Measurements from ENCODE around the gene RSPRY1. TPM values are rescaled to one million over a fixed set of nuclear protein-coding genes. Genes with fewer than 3 reads are reported as not detected.

Gene RSPRY1
- total RNA-seq, 1 donor: 64.8 TPM

DNA sequence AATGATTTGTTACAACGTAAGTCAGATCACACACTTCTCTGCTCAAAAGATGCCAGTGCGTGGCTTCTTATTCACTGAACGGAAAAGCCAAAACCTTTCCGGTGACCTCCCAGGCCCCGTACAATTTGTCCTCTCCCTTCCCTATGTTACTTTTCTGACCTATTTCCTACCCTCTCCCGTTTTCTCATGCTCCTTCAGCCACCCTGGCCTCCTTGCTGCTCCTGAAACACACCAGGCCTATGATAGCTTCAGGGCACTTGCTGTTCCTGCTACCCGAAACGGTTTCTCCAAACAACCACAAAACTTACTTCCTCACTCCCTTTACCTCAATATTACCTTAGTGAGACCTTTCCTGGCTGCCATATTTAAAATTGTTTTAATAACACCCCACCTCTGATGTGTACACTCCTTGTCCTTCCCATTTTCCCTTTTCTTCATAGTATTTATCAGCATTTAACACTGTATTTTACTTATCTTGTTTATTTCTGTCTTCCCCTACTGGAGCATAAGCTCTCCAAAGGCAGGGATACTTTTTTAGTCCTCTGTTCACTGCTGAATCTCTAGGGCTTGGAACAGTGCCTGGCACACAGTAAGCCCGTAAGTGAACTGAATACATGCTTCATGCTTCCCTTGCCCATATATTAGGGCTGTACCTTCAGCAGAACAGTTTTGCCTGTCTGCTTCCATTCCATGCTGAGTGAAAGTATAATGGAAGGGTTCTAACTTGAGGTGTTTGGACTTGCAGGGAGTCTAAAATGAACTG is 48.0 kb downstream of the RSPRY1 start:
- DNase-seq (ENCODE audit: low read depth): no peak
- no peak overlapping the region for H3K4me3 ChIP-seq (ENCODE audit: low read depth, low read length)
- TF ChIP-seq, protein P1, sequence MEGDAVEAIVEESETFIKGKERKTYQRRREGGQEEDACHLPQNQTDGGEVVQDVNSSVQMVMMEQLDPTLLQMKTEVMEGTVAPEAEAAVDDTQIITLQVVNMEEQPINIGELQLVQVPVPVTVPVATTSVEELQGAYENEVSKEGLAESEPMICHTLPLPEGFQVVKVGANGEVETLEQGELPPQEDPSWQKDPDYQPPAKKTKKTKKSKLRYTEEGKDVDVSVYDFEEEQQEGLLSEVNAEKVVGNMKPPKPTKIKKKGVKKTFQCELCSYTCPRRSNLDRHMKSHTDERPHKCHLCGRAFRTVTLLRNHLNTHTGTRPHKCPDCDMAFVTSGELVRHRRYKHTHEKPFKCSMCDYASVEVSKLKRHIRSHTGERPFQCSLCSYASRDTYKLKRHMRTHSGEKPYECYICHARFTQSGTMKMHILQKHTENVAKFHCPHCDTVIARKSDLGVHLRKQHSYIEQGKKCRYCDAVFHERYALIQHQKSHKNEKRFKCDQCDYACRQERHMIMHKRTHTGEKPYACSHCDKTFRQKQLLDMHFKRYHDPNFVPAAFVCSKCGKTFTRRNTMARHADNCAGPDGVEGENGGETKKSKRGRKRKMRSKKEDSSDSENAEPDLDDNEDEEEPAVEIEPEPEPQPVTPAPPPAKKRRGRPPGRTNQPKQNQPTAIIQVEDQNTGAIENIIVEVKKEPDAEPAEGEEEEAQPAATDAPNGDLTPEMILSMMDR (IDR thresholded peaks at IDR 0.05; ENCODE audit: insufficient read depth, low read depth, low read length): no peak

DNA sequence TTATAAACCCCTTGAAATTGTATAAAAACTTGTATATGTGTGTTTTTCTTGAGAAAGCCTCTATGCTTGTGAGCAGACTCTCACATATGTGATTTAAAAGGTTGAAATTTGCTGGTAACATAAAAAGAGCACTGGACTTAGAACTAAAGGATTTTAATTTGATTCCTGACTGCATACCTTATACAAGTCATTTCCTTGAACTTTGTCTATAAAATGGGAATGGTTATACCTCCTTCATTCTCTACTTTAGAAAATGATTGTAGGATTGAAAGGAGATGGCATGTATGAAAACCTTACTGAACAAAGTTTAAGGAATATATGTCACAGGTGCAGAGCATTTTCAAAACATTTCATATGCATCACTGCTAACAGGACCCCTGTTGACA is 48.6 kb downstream of the RSPRY1 start:
- no peak for DNase-seq (ENCODE audit: low read depth)

DNA sequence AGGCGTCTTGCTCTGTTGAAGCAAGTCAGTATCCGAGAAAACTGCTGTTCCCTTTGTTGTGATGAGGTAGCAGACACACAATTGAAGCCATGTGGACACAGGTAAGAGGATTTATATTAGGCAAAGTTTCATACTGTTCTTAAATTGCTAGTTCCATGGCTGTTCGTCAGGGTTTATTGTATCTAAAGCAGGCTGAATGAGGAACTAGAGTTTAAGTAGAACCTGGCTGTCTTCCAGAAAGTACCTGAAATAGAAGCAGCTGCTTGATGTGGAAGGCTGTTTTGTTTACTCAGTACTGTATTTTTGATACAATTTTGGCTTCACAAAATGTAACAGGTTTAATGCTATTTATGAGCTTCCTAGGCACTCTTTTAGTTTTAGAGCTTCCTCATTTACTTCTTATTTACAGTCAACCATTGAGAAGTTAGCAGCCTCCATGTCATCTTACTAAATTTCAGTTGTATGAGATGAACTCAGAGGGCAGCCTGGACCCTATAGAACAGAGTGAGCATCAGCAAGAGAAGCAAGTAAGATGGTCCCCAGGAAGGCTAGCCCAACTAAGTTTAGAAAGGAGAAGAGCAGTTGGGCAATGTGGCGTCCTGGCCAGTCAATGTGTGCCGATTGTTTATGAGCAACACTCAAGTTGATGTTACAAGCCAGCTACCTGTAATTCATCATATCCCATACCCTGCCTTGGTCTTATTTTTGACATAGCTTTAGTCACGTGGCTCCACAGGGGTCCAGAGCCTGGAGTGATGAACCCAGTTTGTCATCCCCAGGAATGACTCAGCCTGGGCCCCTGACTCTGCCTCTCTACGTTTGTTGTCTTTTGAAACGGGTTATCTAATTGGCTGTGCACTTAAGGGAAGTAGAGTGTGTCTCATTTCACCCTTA is 49.2 kb downstream of the RSPRY1 start:
- peak; percentile 43 for DNase-seq (ENCODE audit: low read depth)
- TF ChIP-seq, protein P1 (IDR thresholded peaks at IDR 0.05; ENCODE audit: insufficient read depth, low read depth, low read length): no peak
- no peak overlapping the region for H3K4me3 ChIP-seq (ENCODE audit: low read depth, low read length)

More for the DNA sequence above, 48.6 kb downstream of the RSPRY1 start:
- H3K4me3 ChIP-seq (ENCODE audit: low read depth, low read length): no peak overlapping the region
- TF ChIP-seq, protein P1 (IDR thresholded peaks at IDR 0.05; ENCODE audit: insufficient read depth, low read depth, low read length): no peak

DNA sequence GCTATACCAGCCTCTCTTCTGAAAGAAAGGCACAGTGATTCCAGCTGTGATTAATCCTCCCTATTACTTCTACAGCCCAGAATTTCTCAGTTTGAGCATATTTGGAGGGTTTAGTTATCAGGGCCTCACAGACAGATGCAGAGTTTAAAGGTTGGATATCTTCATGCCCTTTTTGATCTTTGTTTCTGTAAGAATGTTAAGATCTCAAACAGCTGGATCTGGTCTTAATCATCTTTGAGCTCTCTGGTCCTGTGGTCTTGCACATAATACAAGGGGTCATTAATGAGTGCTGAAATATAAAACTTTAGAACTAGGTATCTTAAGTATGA is 49.9 kb downstream of the RSPRY1 start:
- no peak overlapping the region for H3K4me3 ChIP-seq (ENCODE audit: low read depth, low read length)
- DNase-seq (ENCODE audit: low read depth): no peak
- TF ChIP-seq, protein P1 (IDR thresholded peaks at IDR 0.05; ENCODE audit: insufficient read depth, low read depth, low read length): no peak

DNA sequence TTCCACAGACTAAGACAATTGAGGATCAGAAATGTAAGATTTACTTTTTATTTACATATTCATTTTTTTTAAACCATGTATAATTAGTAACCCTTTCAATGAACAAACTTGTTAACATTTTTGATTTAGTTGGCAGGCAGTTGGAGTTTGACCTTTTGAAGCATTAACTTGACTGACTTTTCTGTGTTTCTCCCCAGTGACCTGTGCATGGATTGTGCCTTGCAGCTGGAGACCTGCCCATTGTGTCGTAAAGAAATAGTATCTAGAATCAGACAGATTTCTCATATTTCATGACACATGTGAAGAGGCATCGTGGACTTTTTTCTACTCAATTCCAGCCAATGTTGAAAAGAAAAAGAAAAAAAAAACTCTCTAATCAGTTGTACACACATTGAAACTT is 52.6 kb downstream of the RSPRY1 start:
- H3K4me3 ChIP-seq (ENCODE audit: low read depth, low read length): no peak overlapping the region
- TF ChIP-seq, protein P1 (IDR thresholded peaks at IDR 0.05; ENCODE audit: insufficient read depth, low read depth, low read length): no peak
- no peak for DNase-seq (ENCODE audit: low read depth)

DNA sequence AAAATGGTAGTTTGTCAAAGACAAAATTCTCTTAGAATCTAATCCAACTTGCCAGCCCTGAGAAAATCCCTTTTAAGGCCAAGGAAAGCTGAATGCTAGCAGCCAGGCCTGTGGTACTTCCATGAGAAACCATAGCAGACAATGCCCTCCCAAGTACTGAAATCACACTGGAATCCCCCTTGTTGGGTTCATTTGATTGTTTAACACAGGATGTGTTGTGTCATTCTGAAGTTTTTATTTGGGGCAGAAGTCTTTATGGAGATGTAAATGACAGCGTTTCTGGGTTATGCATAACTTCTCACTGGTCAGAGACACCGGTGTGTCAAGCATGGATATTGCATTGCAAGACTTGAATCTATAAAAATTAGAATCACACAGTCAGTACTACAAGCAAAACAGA is 53.0 kb downstream of the RSPRY1 start:
- TF ChIP-seq, protein P1 (IDR thresholded peaks at IDR 0.05; ENCODE audit: insufficient read depth, low read depth, low read length): no peak
- no peak for DNase-seq (ENCODE audit: low read depth)
- no peak overlapping the region for H3K4me3 ChIP-seq (ENCODE audit: low read depth, low read length)
